Thymus (tissue), 11 donors: ENCODE data around the gene CNST. TPM values are rescaled to one million over a fixed set of nuclear protein-coding genes. Genes with fewer than 3 reads are reported as not detected.
"Not testable (repeated sequence)": the region's sequence is repeated elsewhere in the genome, so short reads cannot be mapped to it uniquely, and the experiment has no call there.

Experiments used
- DNase-seq, 9 donors: peaks; one replicate each; pipeline ENCODE4 v3.0.0-alpha.2; 2013; ENCODE audit warnings: low spot score in 9 of 9, low read depth in 6 of 9, missing footprints in 1 of 9
- H3K27ac ChIP-seq, 2 donors: one replicate each; pipeline ENCODE4 v1.5.1; 2013; ENCODE audit warnings: control low read depth in 1 of 2, low read depth in 1 of 2, low read length in 1 of 2, mild to moderate bottlenecking in 1 of 2, moderate library complexity in 1 of 2
- H3K27me3 ChIP-seq, 2 donors: one replicate each; pipeline ENCODE4 v1.5.1; 2013; ENCODE audit warnings: low read length in 1 of 2; ENCODE audit not compliant: control insufficient read depth in 2 of 2, insufficient read depth in 1 of 2
- H3K36me3 ChIP-seq, 2 donors: one replicate each; pipeline ENCODE4 v1.5.1; 2013; ENCODE audit warnings: low read length in 1 of 2, mild to moderate bottlenecking in 1 of 2, moderate library complexity in 1 of 2; ENCODE audit not compliant: control insufficient read depth in 2 of 2, insufficient read depth in 2 of 2
- H3K4me1 ChIP-seq, 2 donors: one replicate each; pipeline ENCODE4 v1.5.1; 2013; ENCODE audit warnings: low read length in 2 of 2; ENCODE audit not compliant: control insufficient read depth in 2 of 2, insufficient read depth in 2 of 2
- H3K4me3 ChIP-seq, 2 donors: one replicate each; pipeline ENCODE4 v1.5.1; 2013; ENCODE audit warnings: low read length in 2 of 2, control low read depth in 1 of 2, mild to moderate bottlenecking in 1 of 2
- H3K9me3 ChIP-seq, 2 donors: one replicate each; pipeline ENCODE4 v1.5.1; 2013; ENCODE audit warnings: low read length in 1 of 2, mild to moderate bottlenecking in 1 of 2; ENCODE audit not compliant: control insufficient read depth in 2 of 2, insufficient read depth in 1 of 2
- WGBS: extraction: QIAGEN DNeasy Blood & Tissue Kit; methylation state at CpG from one replicate; pipeline ENCODE4 v1.1.7; 2013; 5-methylcytosine and 5-hydroxymethylcytosine counted together
- polyA plus RNA-seq: library from polyadenylated mRNA; stranded (reverse); fragments of 200-250 nt; gene quantifications from one replicate; pipeline ENCODE4 v1.2.3, GENCODE V29; 2013
- total RNA-seq: library from RNA; stranded (reverse); fragments of 120-200 nt; gene quantifications from one replicate; pipeline ENCODE4 v1.2.4, GENCODE V29; 2013
- donor health status: healthy.

CNST gene
- total and polyA plus RNA-seq, 2 donors = 15.4 to 15.7 TPM

DNA sequence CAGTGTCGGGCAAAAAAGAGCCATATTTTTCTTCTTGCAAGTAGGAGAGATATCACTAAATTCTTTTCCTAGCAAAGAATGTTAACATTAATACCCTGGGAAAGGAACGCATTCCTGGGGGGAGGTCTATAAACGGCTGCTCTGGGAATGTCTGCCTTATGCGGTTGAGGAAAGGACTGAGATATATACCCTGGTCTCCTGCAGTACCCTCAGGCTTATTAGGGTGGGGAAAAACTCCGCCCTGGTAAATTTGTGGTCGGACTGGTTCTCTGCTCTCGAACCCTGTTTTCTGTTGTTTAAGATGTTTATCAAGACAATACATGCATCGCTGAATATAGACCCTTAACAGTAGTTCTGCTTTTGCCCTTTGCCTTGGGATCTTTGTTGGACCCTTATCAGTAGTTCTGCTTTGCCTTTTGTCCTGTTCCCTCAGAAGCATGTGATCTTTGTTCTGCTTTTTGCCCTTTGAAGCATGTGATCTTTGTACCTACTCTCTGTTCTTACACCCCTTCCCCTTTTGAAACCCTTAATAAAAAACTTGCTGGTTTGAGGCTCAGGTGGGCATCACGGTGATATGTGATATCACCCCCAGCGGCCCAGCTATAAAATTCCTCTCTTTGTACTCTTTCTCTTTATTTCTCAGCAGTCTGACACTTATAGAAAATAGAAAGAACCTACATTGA is 128.1 kb downstream of the CNST start:
- 85% methylated on average over 10 of the region's 10 CpGs for WGBS
- H3K9me3 ChIP-seq = peaks cover 2 to 19% of the 10 kb centered on the region in 2 donors
- not testable (repeated sequence) for DNase-seq, H3K27me3 ChIP-seq, H3K4me3 ChIP-seq, H3K36me3 ChIP-seq, H3K27ac ChIP-seq
- H3K4me1 ChIP-seq = peaks cover 0 to 14% of the 10 kb centered on the region in 2 donors

DNA sequence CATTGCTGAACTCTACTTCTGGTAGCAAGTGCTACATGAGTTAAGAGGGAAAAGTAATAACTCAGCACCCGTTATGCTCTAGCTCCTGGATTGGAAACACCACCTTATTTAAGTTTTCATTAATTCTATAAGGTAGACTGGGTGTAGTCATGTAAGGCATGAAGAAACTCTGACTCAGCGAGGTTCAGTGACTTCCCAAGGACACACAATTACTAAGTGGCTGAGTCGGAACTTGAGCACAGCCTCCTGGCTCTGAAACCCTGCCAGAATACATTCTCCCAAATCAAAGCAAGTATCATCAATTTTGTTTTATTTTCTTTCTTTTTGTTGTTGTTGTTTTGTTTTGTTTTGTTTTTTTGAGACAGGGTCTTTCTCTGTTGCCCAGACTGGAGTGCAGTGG is 128.9 kb downstream of the CNST start:
- Histone ChIP-seq H3K36me3 (no peaks in the 10 kb centered on the region), H3K4me3 (no peak overlapping the region), H3K27me3 (no peaks in the 10 kb centered on the region), H3K9me3 (peaks cover 2 to 19% of the 10 kb centered on the region in 2 donors), H3K4me1 (peaks cover 0 to 11% of the 10 kb centered on the region in 2 donors), H3K27ac (no peak overlapping the region)
- WGBS = 94% methylated on average over 3 of the region's 3 CpGs
- DNase-seq = no peak

DNA sequence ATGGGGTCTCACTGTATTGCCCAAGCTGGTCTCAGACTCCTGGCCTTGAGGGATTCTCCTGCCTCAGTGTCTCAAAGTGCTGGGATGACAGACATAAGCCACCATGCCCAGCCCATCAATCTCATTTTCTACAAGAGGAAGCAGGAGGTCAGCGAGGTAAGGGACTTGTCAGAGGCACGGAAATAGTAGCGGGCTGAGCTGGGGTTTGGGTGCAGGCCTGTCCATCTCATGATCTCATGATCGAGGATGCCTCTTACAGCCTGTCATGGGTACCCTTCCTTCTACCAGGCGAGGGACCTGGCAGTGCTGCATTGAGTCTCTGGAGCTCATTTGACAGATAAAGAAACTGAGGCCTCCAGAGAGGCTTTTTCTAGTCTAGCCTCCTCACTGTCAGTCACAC is 129.4 kb downstream of the CNST start:
- no peaks in the 10 kb centered on the region for H3K36me3 ChIP-seq
- WGBS = 98% methylated on average over 5 of the region's 5 CpGs
- H3K4me3 ChIP-seq = no peak overlapping the region
- H3K27me3 ChIP-seq = no peaks in the 10 kb centered on the region
- H3K9me3 ChIP-seq = peaks cover 2 to 19% of the 10 kb centered on the region in 2 donors
- H3K27ac ChIP-seq = no peak overlapping the region
- DNase-seq = no peak
- peaks cover 0 to 11% of the 10 kb centered on the region in 2 donors for H3K4me1 ChIP-seq

DNA sequence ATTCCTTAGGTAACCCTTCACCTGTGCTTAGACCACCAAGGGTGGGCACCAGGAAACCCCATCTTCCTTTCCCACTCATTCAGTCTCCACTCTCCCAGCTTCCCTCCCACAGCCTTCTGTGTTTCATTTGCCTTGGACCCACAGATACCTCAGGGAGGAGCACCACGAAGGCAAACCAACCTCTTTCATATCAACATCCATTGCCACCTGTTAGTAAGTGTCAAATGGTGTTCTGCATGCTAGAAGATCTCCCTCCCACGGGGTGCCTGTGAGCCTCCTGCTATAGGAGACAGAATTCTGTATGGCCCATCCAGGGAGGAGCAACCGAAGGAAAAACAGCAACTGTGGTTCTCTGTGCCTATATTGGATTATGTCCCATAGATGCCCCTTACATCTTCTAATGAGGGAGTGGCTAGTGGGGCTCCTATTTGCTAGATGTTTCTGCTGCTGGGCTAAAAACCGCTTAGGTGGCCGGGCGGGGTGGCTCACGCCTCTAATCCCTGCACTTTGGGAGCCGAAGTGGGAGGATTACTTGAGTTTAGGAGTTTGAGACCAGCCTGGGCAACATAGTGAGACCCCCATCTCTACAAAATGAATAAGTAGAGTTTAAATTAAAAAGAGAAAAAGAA is 132.3 kb downstream of the CNST start:
- Histone ChIP-seq H3K27me3 (no peaks in the 10 kb centered on the region), H3K4me3 (peak overlapping the region; percentile 22 to 28), H3K27ac (peak overlapping the region in 1 of 2 donors; percentile 81), H3K9me3 (peaks cover 1 to 15% of the 10 kb centered on the region in 2 donors), H3K36me3 (no peaks in the 10 kb centered on the region), H3K4me1 (peaks cover 0 to 11% of the 10 kb centered on the region in 2 donors)
- WGBS = 88% methylated on average over 8 of the region's 8 CpGs
- DNase-seq = peak in 1 of 9 donors; percentile 23

DNA sequence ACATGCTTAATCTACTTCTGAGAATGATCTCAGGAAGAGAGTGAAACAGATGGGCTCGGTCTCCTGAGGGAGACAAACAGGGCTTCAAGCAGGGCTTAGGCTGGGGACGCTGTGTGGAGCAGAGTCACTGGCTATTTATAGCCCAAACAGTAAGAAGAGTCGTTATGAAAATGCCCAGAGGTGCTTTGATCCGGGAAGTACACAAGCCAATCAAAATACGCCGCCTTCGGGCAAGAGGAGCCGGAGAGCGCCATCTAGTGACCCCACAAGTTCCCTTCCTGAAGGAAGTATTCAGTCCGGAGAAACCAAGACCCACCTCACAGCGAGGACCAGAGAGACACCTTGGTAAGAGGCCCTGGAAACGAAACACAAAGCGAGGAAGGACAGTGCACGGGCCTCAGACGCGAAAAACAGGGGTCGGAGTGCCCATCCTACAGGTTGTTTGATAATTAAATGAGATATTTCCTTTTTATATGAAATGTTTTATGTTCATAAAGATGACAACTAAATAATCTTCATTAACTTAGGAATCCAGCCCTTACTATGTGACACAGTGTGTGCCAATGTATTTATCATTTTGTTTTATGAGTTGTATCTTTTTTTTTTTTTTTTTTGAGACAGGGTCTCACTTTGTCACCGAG is 133.0 kb downstream of the CNST start:
- H3K4me3 ChIP-seq = peak overlapping the region; percentile 22 to 28
- H3K9me3 ChIP-seq = peaks cover 0 to 15% of the 10 kb centered on the region in 2 donors
- H3K4me1 ChIP-seq = peaks cover 0 to 11% of the 10 kb centered on the region in 2 donors
- H3K27me3 ChIP-seq = no peaks in the 10 kb centered on the region
- no peaks in the 10 kb centered on the region for H3K36me3 ChIP-seq
- 12% methylated on average over 18 of the region's 18 CpGs for WGBS
- peak; percentile 57 to 94 (median 81) for DNase-seq
- peak overlapping the region in 1 of 2 donors; percentile 81 for H3K27ac ChIP-seq

DNA sequence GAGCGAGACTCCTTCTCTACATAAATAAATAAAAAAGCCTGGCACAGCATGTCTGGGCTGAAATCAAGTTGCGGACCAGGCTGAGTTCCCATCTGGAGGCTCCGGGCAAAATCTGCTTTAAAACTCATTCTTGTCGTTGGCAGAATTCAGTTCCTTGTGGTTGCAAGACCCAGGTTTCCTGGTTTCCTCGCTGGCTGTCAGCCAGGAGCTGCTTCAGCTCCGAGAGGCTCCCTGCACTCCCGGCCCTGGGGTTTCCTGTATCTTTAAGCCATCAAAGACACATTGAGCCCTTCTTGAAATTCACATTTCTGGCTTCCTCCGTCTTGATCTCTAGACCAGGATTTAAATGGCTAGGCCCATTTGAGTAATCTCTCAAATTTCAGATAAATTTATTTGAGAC is 137.3 kb downstream of the CNST start:
- no peaks in the 10 kb centered on the region for H3K27me3 ChIP-seq
- H3K4me1 ChIP-seq = peaks cover 0 to 8% of the 10 kb centered on the region in 2 donors
- no peak overlapping the region for H3K4me3 ChIP-seq
- DNase-seq = no peak
- no peak overlapping the region for H3K27ac ChIP-seq
- H3K36me3 ChIP-seq = no peaks in the 10 kb centered on the region
- 10% methylated on average over 8 of the region's 8 CpGs for WGBS
- no peaks in the 10 kb centered on the region for H3K9me3 ChIP-seq

DNA sequence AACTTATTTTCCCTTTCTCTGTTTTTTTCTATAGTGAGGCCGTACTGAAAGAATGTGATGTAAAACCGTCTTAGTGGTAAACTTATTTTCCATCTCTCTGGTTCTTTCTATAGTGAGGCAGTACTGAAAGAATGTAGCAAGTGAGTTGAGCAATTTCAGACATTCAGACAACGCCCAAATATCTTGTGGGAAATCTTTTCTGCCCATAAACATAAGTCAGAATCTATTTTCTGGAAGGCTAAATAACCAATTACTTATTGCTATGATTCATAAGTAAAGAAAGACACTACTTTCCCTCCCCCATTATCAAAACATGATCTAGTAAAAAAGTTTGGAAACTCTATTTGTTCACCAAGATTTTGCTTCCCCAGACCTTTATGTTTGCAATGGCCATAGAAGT is 139.1 kb downstream of the CNST start:
- no peaks in the 10 kb centered on the region for H3K27me3 ChIP-seq
- no peaks in the 10 kb centered on the region for H3K9me3 ChIP-seq
- no peak for DNase-seq
- H3K4me1 ChIP-seq = no peaks in the 10 kb centered on the region
- H3K36me3 ChIP-seq = no peaks in the 10 kb centered on the region
- no peak overlapping the region for H3K27ac ChIP-seq
- 93% methylated on average over 3 of the region's 3 CpGs for WGBS
- no peak overlapping the region for H3K4me3 ChIP-seq

DNA sequence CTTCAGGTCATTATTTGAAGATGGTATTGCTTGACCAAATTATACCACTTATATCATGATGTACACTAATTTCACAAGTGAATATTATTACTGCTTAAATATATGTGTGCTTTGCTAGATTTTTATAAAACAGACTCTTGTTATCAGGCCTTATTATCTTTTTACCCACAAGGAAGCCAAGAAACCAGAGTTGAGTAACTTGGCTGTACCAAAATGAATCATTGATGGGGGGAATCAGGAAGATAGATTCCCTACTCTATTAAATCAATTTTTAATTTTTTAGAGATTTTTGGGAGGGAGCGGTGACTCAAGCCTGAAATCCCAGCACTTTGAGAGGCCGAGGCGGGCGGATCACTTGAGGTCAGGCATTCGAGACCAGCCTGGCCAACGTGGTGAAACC is 141.9 kb downstream of the CNST start:
- WGBS = 96% methylated on average over 6 of the region's 6 CpGs
- no peaks in the 10 kb centered on the region for H3K27me3 ChIP-seq
- no peak overlapping the region for H3K4me3 ChIP-seq
- H3K36me3 ChIP-seq = no peaks in the 10 kb centered on the region
- DNase-seq = no peak
- no peak overlapping the region for H3K27ac ChIP-seq
- no peaks in the 10 kb centered on the region for H3K9me3 ChIP-seq
- no peaks in the 10 kb centered on the region for H3K4me1 ChIP-seq

DNA sequence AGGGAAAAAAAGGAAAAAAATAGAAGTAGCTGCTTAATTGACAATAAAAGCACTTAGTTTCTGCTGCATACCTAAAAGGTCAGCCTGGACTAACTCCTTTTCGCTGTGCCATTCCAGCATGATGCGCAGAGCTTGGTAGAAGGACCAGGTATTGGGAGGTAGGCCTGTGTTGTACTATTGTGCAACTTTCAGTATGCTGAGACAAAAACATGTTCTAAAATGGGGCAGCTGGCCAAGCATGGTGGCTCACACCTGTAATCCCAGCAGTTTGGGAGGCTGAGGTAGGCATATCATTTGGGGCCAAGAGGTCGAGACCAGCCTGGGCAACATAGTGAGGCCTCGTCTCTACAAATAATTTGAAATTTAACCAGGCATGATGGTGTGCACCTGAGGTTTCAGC is 142.9 kb downstream of the CNST start:
- H3K9me3 ChIP-seq = no peaks in the 10 kb centered on the region

More for the DNA sequence above, 142.9 kb downstream of the CNST start:
- WGBS = 99% methylated on average over 4 of the region's 4 CpGs
- H3K27ac ChIP-seq = no peak overlapping the region
- no peak overlapping the region for H3K4me3 ChIP-seq
- no peaks in the 10 kb centered on the region for H3K4me1 ChIP-seq
- H3K36me3 ChIP-seq = no peaks in the 10 kb centered on the region
- H3K27me3 ChIP-seq = no peaks in the 10 kb centered on the region
- no peak for DNase-seq
